Right lobe of liver (tissue), 6 donors: ENCODE data around the gene SEPTIN7. TPM values are rescaled to one million over a fixed set of nuclear protein-coding genes. Genes with fewer than 3 reads are reported as not detected.
"Not testable (repeated sequence)": the region's sequence is repeated elsewhere in the genome, so short reads cannot be mapped to it uniquely, and the experiment has no call there.

Source experiments
- ATAC-seq, 4 donors: fragments of 200-7000 bp; cut with Tn5 transposase; one replicate each; pipeline ENCODE4 v1.9.1; 2020; ENCODE audit warnings: mild to moderate bottlenecking in 4 of 4, moderate library complexity in 4 of 4
- DNase-seq, 3 donors: peaks; one replicate each; pipeline ENCODE4 v3.0.0-alpha.2; 2020
- H3K27ac ChIP-seq, 3 donors: fragments of 200-600 bp; one replicate each; pipeline ENCODE4 v1.8.0; 2022
- H3K27me3 ChIP-seq, 2 donors: fragments of 200-600 bp; one replicate each; pipeline ENCODE4 v1.8.0; 2022
- H3K36me3 ChIP-seq, 4 donors: fragments of 200-600 bp; sonication (generic) in 1 of 4; one replicate each; pipeline versions ENCODE4 v1.5.1 to v1.8.0; 2017 to 2022; ENCODE audit warnings: control low read depth in 1 of 4
- H3K4me1 ChIP-seq, 4 donors: fragments of 200-600 bp; sonication (generic) in 1 of 4; one replicate each; pipeline versions ENCODE4 v1.5.1 to v1.8.0; 2017 to 2022; ENCODE audit warnings: control low read depth in 1 of 4
- H3K4me3 ChIP-seq, 3 donors: fragments of 200-600 bp; one replicate each; pipeline ENCODE4 v1.8.0; 2022
- H3K9me3 ChIP-seq, 4 donors: fragments of 200-600 bp; sonication (generic) in 1 of 4; one replicate each; pipeline versions ENCODE4 v1.5.1 to v1.8.0; 2017 to 2022; ENCODE audit warnings: control low read depth in 1 of 4
- POLR2A ChIP-seq: fragments of 450-650 bp; IDR thresholded peaks from one replicate; pipeline ENCODE4 v1.6.1; 2017; ENCODE audit warnings: antibody characterized with exemption, mild to moderate bottlenecking
- WGBS: methylation state at CpG from one replicate; pipeline ENCODE4 v1.1.6; 2018; ENCODE audit warnings: low coverage, low lambda C conversion rate; ENCODE audit not compliant: insufficient coverage; ENCODE audit errors: missing lambda C conversion rate; 5-methylcytosine and 5-hydroxymethylcytosine counted together
- intact Hi-C, 2 donors: fragments of 100-400 bp; cut with DNase I; formaldehyde crosslinking; loops; one replicate each; pipeline versions ENCODE4 v1.11.2 to v1.14.1; 2022
- total RNA-seq, 6 experiments: library from RNA; depleted of rRNA in 2 of 6; stranded (reverse); fragments of >200 nt in 2 of 6; fragmentation: NEBNext Ultra II Directional in 3 of 6; extraction: Animal tissue kit (Norgen Biotek cat#: 25700) in 3 of 6; gene quantifications; one replicate each; pipeline versions ENCODE4 v1.1.0 to v1.2.4, GENCODE V29; 2016 to 2023
- TF ChIP-seq, protein P1 (sequence below), 4 donors: fragments of 200-600 bp in 3 of 4; fragments of 450-650 bp in 1 of 4; IDR thresholded peaks; one replicate each; pipeline versions ENCODE4 v1.5.1 to v1.8.0; 2016 to 2022; ENCODE audit warnings: antibody characterized with exemption in 4 of 4, mild to moderate bottlenecking in 2 of 4
- donor health status: DM: no; HTN: yes; CAD: no.
- donor health status: DM: no; HTN: no; CAD: no.
- donor health status: DM: no; HTN: no; CAD: no.
- donor health status: DM: no; HTN: yes; CAD: no.
- donor health status: DM: no; HTN: yes; CAD: no.

SEPTIN7 gene
- total RNA-seq, 6 experiments from 2014 or later: 35.2 to 67.7 (median 56.5) TPM

GRCh38 chr7:35755711-35756110, 45.1 kb upstream of the SEPTIN7 start:
- Histone ChIP-seq H3K9me3 (no peaks in the 10 kb centered on the region), H3K27ac (no peak overlapping the region), H3K36me3 (no peaks in the 10 kb centered on the region), H3K4me1 (peaks cover 0 to 25% (median 0%) of the 10 kb centered on the region in 4 donors), H3K27me3 (no peaks in the 10 kb centered on the region), H3K4me3 (no peak overlapping the region)
- WGBS: 82% methylated on average over 2 of the region's 3 CpGs
- DNase-seq (no peak), ATAC-seq (no peak)
- no peak for TF ChIP-seq POLR2A
- TF ChIP-seq, protein P1, sequence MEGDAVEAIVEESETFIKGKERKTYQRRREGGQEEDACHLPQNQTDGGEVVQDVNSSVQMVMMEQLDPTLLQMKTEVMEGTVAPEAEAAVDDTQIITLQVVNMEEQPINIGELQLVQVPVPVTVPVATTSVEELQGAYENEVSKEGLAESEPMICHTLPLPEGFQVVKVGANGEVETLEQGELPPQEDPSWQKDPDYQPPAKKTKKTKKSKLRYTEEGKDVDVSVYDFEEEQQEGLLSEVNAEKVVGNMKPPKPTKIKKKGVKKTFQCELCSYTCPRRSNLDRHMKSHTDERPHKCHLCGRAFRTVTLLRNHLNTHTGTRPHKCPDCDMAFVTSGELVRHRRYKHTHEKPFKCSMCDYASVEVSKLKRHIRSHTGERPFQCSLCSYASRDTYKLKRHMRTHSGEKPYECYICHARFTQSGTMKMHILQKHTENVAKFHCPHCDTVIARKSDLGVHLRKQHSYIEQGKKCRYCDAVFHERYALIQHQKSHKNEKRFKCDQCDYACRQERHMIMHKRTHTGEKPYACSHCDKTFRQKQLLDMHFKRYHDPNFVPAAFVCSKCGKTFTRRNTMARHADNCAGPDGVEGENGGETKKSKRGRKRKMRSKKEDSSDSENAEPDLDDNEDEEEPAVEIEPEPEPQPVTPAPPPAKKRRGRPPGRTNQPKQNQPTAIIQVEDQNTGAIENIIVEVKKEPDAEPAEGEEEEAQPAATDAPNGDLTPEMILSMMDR (IDR thresholded peaks at IDR 0.05): no peak
- intact Hi-C loops: no loop called here

GRCh38 chr7:35756453-35756852, 44.4 kb upstream of the SEPTIN7 start:
- H3K9me3 ChIP-seq, ATAC-seq, H3K27ac ChIP-seq, intact Hi-C loops, H3K4me3 ChIP-seq, H3K27me3 ChIP-seq, H3K36me3 ChIP-seq, DNase-seq: not testable (repeated sequence)
- peaks cover 0 to 25% (median 0%) of the 10 kb centered on the region in 4 donors for H3K4me1 ChIP-seq
- WGBS: 89% methylated on average over 2 of the region's 2 CpGs

- DNase-seq (peak in 2 of 3 donors; percentile 22 to 61), ATAC-seq (peak; percentile 87 to 92 (median 92))
- intact Hi-C loops: no loop called here
- H3K27ac ChIP-seq: peak overlapping the region in 1 of 3 donors; percentile 21
- WGBS: 19% methylated on average over 3 of the region's 3 CpGs
- H3K4me3 ChIP-seq: no peak overlapping the region
- H3K27me3 ChIP-seq: no peaks in the 10 kb centered on the region
- H3K36me3 ChIP-seq: no peaks in the 10 kb centered on the region
- peaks cover 0 to 25% (median 0%) of the 10 kb centered on the region in 4 donors for H3K4me1 ChIP-seq
- TF ChIP-seq POLR2A: no peak
- TF ChIP-seq, protein P1 (IDR thresholded peaks at IDR 0.05): no peak
- H3K9me3 ChIP-seq: no peaks in the 10 kb centered on the region
These were observed 43.3 kb upstream of the SEPTIN7 start for GRCh38 chr7:35757574-35757973.

GRCh38 chr7:35758421-35758820, 42.4 kb upstream of the SEPTIN7 start:
- Histone ChIP-seq H3K4me3 (no peak overlapping the region), H3K9me3 (no peaks in the 10 kb centered on the region), H3K27ac (no peak overlapping the region), H3K4me1 (peaks cover 0 to 25% (median 0%) of the 10 kb centered on the region in 4 donors), H3K36me3 (no peaks in the 10 kb centered on the region), H3K27me3 (no peaks in the 10 kb centered on the region)
- TF ChIP-seq POLR2A: no peak
- TF ChIP-seq, protein P1 (IDR thresholded peaks at IDR 0.05): peak in 2 of 4 donors; percentile 7 to 8
- intact Hi-C loops: no loop called here
- 20% methylated on average over 2 of the region's 2 CpGs for WGBS
- ATAC-seq (peak in 3 of 4 donors; percentile 19 to 53 (median 22)), DNase-seq (no peak)

DNA sequence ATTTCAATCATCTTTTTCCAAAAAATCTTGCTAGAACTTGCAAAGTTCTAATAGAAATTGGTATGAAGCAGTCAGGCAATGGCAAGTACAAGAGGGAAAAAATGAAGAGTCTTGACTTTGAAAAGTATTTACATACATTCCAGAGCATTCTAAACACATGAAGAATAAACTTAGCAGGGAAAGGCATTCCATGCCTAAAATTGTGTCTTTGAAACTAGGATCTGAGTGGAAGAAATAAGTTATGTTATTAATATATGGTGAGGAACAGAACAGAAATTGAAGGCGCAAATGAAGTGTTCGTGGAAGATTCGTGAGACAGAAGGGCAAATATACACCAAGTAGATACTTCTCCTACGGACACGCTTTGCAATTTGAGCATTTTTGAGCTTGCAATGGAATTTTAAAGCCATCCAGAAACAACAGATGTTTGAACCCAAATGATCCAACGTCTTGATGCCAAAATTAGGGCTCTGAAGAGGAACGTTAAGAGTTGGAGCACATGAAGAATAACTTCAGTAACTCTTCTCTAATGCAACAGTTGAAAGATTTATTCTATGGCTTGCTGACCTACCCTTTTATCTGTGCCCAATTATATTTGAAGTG, 40.6 kb upstream of the SEPTIN7 start:
- Histone ChIP-seq H3K27me3 (no peaks in the 10 kb centered on the region), H3K4me1 (peaks cover 0 to 18% (median 0%) of the 10 kb centered on the region in 4 donors), H3K36me3 (no peaks in the 10 kb centered on the region), H3K4me3 (no peak overlapping the region), H3K9me3 (no peaks in the 10 kb centered on the region), H3K27ac (no peak overlapping the region)
- 78% methylated on average over 7 of the region's 7 CpGs for WGBS
- ATAC-seq: no peak
- no peak for DNase-seq
- intact Hi-C loops: no loop called here
- TF ChIP-seq, protein P1 (IDR thresholded peaks at IDR 0.05): no peak
